Sigmoid colon (tissue), 4 donors: ENCODE data around the gene TLR4.

Experiments
- CTCF ChIP-seq, 4 experiments: fragments of 450-650 bp in 3 of 4; fragments of 200-600 bp in 1 of 4; IDR thresholded peaks; one replicate each; pipeline ENCODE4 v1.5.1; 2016 to 2019; ENCODE audit warnings: antibody characterized with exemption in 4 of 4, mild to moderate bottlenecking in 3 of 4, moderate library complexity in 2 of 4
- POLR2AphosphoS5 ChIP-seq, 4 donors: sonication (generic); formaldehyde crosslinking; IDR thresholded peaks; one replicate each; pipeline ENCODE4 v1.6.1; 2017; ENCODE audit warnings: antibody characterized with exemption in 4 of 4

- TF ChIP-seq POLR2AphosphoS5 (IDR thresholded peaks at IDR 0.05) (no peak), CTCF (IDR thresholded peaks at IDR 0.05) (no peak)
Observed at GRCh38 chr9:117687532-117687931, 16.7 kb upstream of the TLR4 start.
